Testis (tissue), 3 donors: ENCODE results near the gene APOB. TPM values are rescaled to one million over a fixed set of nuclear protein-coding genes. Genes with fewer than 3 reads are reported as not detected.

ENCODE experiments used
- DNase-seq: peaks from one replicate; pipeline ENCODE4 v3.0.0-alpha.2; 2019
- H3K27ac ChIP-seq, 2 donors: fragments of 200-600 bp; sonication (generic); one replicate each; pipeline ENCODE4 v1.5.1; 2019
- H3K27me3 ChIP-seq: fragments of 200-600 bp; sonication (generic); one replicate; pipeline ENCODE4 v1.5.1; 2019
- H3K36me3 ChIP-seq: fragments of 200-600 bp; sonication (generic); one replicate; pipeline ENCODE4 v1.5.1; 2017; ENCODE audit warnings: low read depth; ENCODE audit errors: missing control alignments
- H3K4me1 ChIP-seq: fragments of 200-600 bp; sonication (generic); one replicate; pipeline ENCODE4 v1.5.1; 2019
- H3K4me3 ChIP-seq, 2 donors: fragments of 200-600 bp; sonication (generic); one replicate each; pipeline ENCODE4 v1.5.1; 2017 to 2019
- H3K9me3 ChIP-seq: fragments of 200-600 bp; sonication (generic); one replicate; pipeline ENCODE4 v1.5.1; 2017
- CTCF ChIP-seq, 3 experiments: fragments of 450-650 bp in 2 of 3; fragments of 200-600 bp in 1 of 3; sonication (generic) in 1 of 3; IDR thresholded peaks; one replicate each; pipeline ENCODE4 v1.5.1; 2016 to 2019; ENCODE audit warnings: antibody characterized with exemption in 3 of 3, mild to moderate bottlenecking in 2 of 3, moderate library complexity in 1 of 3
- POLR2A ChIP-seq: fragments of 450-650 bp; IDR thresholded peaks from one replicate; pipeline ENCODE4 v1.6.1; 2017; ENCODE audit warnings: antibody characterized with exemption, mild to moderate bottlenecking, moderate library complexity
- WGBS, 2 donors: methylation state at CpG; one replicate each; pipeline ENCODE4 v1.1.5; 2018; 5-methylcytosine and 5-hydroxymethylcytosine counted together
- intact Hi-C: fragments of 100-400 bp; cut with DNase I; formaldehyde crosslinking; loops from one replicate; pipeline ENCODE4 v1.15.1; 2023; ENCODE audit warnings: low total_unique reads
- polyA plus RNA-seq: library from polyadenylated mRNA; stranded (reverse); fragments of 350-450 nt; fragmentation: Illumina TruSeq; extraction: RNeasy Lipid Tissue Mini Kit (QIAGEN cat#74804); gene quantifications from one replicate; pipeline ENCODE4 v1.2.3, GENCODE V29; 2014; ENCODE audit warnings: low read depth, low replicate concordance; ENCODE audit not compliant: insufficient read depth
- total RNA-seq, 2 donors: library from RNA; depleted of rRNA; stranded (reverse); fragments of >200 nt; gene quantifications; one replicate each; pipeline ENCODE4 v1.2.3, GENCODE V29; 2016

Gene APOB
- total and polyA plus RNA-seq, 3 donors from 2014 or later = 0.30 to 0.81 (median 0.39) TPM

- no peak for DNase-seq
- peaks cover 10% of the 10 kb centered on the region for H3K4me1 ChIP-seq
- no peaks in the 10 kb centered on the region for H3K9me3 ChIP-seq
- no peak overlapping the region for H3K27ac ChIP-seq
- no peaks in the 10 kb centered on the region for H3K27me3 ChIP-seq
- H3K4me3 ChIP-seq = no peak overlapping the region
- no peaks in the 10 kb centered on the region for H3K36me3 ChIP-seq
- intact Hi-C loops = no loop called here
- WGBS, 2 donors = 73 to 77% methylated on average over 4 of the region's 4 CpGs
- TF ChIP-seq CTCF (IDR thresholded peaks at IDR 0.05) (no peak), POLR2A (no peak)
Measured at GRCh38 chr2:20977520-20978180, 66.2 kb downstream of the APOB start.

GRCh38 chr2:20976527-20976926, 67.3 kb downstream of the APOB start:
- H3K36me3 ChIP-seq = no peaks in the 10 kb centered on the region
- H3K27me3 ChIP-seq = no peaks in the 10 kb centered on the region
- intact Hi-C loops = no loop called here
- H3K27ac ChIP-seq = no peak overlapping the region
- DNase-seq = peak; percentile 41
- TF ChIP-seq POLR2A (no peak), CTCF (IDR thresholded peaks at IDR 0.05) (no peak)
- WGBS, 2 donors = 64 to 74% methylated on average over 4 of the region's 4 CpGs
- H3K4me1 ChIP-seq = peaks cover 13% of the 10 kb centered on the region
- H3K4me3 ChIP-seq = no peak overlapping the region
- H3K9me3 ChIP-seq = no peaks in the 10 kb centered on the region

GRCh38 chr2:20972792-20973565, 70.9 kb downstream of the APOB start:
- TF ChIP-seq POLR2A = no peak
- no peak for TF ChIP-seq CTCF (IDR thresholded peaks at IDR 0.05)
- DNase-seq = no peak
- Histone ChIP-seq H3K27me3 (no peaks in the 10 kb centered on the region), H3K36me3 (no peaks in the 10 kb centered on the region), H3K4me1 (peaks cover 13% of the 10 kb centered on the region), H3K4me3 (no peak overlapping the region), H3K27ac (peak overlapping the region in 1 of 2 donors; percentile 68), H3K9me3 (no peaks in the 10 kb centered on the region)
- WGBS, 2 donors = 66 to 71% methylated on average over 2 of the region's 2 CpGs
- intact Hi-C loops = no loop called here

GRCh38 chr2:20972110-20972509, 71.8 kb downstream of the APOB start:
- Histone ChIP-seq H3K4me3 (no peak overlapping the region), H3K4me1 (peaks cover 13% of the 10 kb centered on the region), H3K27ac (no peak overlapping the region), H3K27me3 (no peaks in the 10 kb centered on the region), H3K36me3 (no peaks in the 10 kb centered on the region), H3K9me3 (no peaks in the 10 kb centered on the region)
- intact Hi-C loops = no loop called here
- TF ChIP-seq CTCF (IDR thresholded peaks at IDR 0.05) = no peak
- TF ChIP-seq POLR2A = no peak
- WGBS, 2 donors = 37 to 47% methylated on average over 5 of the region's 5 CpGs
- DNase-seq = no peak
